NCI-H748 (cell line): Measurements from ENCODE around the gene AKR7A2.

Source experiments
- DNase-seq: peaks from one replicate; lab custom pipeline; 2025; ENCODE audit not compliant: unreplicated experiment; lab: John Stamatoyannopoulos, UW

Gene AKR7A2

DNA sequence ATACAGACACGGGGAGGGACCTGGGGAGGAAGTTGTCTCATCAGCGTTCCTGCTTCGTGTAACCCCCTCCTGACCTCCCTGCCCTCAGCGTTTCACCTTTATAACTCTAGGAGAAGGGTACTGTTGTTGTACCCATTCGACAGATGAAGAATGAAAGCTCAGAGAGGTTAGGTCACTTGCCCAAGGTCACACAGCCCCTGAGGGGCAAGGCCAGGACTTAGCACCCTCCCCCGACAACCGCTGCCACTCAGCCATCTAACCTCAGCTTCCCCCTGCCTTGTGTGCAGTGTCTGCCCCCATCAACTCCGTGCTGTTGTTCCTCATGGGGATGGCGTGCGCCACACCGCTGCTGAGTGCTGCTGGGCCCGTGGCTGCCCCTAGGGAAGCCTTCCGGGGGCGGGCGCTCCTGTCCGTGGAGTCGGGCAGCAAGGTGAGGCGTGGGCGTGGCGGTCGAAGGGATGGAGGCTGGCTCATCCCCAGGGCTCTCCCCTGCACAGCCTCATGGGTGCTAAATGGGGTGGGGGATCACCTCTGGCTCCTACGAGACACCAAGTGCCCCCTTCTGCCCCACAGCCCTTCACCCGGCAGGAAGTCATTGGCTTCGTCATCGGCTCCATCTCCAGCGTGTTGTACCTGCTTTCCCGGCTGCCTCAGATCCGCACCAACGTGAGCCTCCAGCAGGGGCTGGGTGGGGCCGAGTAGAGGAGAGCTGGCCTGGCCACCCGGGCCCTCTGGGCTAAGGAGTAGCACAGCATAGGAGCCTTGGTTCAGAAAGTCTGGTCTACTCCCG, 14.2 kb upstream of the AKR7A2 start:
- DNase-seq = no peak

DNA sequence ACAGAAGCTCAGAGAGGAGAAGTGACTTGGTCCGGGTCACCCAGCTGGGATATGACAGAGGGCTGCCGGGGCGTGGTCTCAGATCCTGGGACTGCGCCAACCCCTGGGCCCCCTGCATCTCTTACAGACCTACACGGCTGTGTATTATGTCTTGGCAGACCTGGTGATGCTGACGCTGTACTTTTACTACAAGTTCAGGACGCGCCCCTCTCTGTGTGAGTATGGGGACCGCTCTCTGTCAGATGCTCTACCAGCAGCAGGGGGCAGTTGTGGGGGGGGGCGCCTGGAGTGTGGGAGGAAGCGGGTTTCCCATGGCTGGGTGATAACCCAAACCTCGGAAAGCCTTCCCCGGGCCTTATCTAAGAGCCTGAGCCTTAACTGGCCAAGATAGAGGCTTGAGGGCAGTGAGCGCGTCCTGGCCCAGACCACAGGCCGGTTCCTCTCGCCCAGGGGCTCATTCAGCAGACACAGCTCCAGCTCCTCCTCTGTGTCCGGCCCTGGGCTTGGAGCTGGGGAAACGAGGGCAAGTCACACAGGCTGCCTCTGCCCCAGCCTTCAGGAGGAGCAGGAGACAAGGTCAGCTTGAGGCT, 13.5 kb upstream of the AKR7A2 start:
- DNase-seq = no peak

DNA sequence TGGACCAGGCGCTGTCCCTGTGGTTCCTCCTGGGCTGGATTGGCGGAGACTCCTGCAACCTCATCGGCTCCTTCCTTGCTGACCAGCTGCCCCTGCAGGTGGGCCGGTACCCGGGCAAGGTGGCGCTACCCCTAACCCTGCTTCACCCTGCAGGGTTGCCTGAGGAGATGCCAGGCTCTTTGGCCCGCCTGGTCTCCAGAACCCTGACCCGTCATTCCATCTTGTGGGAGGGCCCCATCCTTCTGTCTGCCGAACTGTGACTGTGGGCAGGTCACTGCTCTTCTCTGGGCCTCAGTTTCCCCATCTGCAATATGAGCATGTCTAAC, 12.7 kb upstream of the AKR7A2 start:
- no peak for DNase-seq

DNA sequence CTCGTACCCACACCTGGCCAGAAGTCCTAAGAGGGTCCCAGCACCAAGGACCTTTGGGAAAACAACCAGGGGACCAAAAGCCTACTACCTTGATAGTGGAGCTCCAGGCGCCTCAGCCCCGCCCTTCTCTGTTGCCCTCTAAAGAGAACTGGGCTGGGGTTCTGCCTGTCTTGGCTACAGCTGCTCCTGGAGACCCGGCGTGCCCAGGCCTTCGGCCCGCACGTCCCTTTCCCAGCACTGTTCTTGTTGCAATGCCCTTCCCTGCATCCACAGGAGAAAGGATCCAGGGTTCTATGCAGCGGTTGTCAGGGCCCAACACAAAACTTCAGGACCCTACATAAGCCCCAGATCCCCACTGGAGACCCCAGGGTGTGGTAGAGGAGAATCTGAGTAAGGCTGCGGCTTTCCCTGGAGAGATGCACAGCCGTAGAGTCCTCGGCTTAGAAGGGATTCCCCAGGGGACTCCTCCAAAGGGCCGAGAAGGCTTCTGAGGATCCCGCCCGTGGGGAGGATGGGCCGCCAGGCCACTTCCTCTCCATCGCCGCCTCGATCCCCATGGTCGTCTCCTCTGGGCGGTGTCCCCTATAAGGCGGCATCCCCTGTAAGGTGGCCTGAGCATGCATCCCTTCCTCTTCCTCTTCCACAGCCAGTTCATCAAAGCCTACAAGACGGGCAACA, 12.2 kb upstream of the AKR7A2 start:
- DNase-seq = no peak

DNA sequence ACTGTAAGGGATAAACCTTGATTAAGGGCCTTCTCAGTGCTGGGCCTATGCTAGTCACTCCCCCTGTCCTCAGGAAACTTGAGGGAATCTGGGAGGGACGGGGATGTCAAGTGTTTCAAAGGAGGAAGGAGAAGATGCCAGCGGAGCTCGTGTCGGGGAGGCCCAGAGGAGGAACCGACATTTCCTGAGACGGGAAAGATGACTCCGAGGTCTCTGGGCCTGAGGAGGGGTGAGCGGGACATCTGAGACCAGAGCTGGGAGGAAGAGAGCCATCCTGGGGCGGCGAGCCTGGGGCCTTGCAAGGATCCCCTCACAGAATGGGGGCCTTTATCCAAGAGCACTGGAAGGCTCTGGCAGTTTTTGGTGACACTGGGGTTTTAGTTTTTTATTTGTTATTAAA, 10.5 kb upstream of the AKR7A2 start:
- DNase-seq = no peak

DNA sequence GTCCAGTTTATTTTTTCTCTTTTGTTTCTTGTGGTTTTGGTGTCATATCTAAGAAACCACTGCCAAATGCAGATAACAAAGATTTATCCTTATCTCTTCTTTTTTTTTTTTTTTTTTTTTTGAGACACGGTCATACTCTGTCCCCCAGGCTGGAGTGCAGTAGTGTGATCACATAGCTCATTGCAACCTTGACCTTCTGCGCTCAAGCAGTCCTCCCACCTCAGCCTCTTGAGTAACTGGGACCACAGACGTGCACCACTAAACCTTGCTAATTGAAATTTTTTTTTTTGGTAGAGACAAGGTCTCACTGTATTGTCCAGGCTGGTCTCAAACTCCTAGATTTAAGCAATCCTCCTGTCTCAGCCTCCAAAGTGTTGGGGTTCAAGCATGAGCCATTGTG, 9.1 kb upstream of the AKR7A2 start:
- no peak for DNase-seq

DNA sequence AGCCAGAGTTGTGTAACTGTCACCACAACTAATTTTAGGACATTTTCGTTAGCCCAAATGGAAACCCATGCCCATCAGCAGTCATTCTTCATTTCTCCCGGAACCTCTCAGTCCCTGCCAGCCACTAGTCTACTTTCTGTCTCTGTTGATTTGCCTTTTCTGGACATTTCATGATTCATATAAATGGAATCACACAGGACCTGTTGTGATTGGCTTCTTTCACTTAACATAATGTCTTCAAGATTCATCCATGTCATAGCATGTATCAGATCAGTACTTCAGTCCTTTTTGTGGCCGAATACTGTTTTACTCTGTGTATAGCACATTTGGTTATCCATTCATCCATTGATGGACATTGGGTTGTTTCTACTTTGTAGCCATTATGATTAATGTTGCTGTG, 7.3 kb upstream of the AKR7A2 start:
- DNase-seq = no peak

DNA sequence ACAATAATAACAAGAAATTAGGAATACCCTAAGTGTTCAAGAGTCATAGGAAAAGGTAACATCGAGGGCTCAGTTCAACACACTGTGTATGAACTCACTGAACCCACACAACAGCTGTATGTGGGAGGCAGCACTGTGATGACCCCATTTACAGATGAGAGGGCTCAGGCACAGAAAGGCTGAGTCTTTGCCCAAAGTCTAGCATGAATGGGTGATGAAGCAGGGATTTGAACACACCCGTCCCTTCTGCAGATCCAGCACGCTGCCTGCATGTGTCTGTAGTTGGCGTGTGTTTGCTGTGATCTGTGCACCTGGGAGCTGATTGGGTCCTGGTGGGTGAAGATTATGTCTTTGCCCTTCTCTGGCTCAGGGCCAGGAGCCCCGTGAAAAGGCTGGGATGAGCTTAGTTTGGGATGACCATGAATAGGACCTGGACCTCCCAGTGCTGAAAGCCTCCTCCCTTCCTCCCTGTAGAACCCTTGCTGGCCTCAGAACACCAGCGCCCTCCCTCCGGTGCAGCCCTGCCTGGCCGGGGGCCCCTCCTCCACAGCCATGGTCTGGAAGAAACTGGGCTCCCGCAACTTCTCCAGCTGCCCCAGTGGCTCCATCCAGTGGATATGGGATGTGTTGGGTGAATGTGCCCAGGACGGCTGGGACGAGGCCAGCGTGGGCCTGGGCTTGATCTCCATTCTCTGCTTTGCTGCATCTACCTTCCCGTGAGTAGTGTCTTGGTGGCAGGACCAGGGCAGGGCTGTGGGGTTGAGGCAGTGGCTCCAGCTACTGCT, 5.4 kb upstream of the AKR7A2 start:
- DNase-seq = no peak

DNA sequence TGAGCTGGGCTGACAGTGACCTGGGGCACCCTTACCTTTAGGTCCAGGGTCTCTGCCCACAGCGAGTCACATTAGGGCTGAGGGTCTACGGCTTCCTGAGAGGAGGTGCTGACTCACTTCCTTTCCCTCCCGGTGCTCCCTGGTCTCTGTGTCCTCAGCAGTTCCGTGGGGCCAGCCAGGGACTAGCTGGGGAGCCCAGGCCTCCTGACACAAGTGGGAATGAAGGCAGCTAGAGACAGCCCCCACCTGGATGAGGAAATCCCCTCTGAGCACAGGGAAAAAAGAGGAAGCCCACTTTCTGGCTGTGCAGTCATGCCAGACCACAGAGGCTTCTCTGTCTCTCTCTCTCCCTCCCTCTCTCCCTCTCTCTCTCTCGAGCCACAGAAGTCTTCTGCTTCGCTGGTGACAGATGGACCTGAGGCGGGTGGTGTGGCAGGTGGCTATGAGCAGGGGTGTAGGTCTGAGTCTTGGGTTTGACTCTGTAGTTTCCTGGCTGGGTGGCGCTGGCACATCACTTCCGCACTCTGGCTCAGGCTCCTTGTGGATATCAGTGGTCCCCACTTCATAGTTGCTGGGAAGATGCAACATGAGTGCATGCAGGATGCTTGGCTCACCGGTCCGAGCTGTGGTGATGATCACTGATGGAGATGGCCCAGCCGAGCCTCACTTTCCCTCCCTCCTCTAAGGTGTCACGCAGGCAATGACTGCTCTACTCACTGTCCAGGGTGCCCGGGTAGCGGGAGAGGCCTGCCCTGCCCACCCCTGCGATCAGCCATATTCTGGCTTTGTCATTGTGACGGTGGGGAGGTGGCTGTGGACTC, 3.6 kb upstream of the AKR7A2 start:
- DNase-seq = no peak

DNA sequence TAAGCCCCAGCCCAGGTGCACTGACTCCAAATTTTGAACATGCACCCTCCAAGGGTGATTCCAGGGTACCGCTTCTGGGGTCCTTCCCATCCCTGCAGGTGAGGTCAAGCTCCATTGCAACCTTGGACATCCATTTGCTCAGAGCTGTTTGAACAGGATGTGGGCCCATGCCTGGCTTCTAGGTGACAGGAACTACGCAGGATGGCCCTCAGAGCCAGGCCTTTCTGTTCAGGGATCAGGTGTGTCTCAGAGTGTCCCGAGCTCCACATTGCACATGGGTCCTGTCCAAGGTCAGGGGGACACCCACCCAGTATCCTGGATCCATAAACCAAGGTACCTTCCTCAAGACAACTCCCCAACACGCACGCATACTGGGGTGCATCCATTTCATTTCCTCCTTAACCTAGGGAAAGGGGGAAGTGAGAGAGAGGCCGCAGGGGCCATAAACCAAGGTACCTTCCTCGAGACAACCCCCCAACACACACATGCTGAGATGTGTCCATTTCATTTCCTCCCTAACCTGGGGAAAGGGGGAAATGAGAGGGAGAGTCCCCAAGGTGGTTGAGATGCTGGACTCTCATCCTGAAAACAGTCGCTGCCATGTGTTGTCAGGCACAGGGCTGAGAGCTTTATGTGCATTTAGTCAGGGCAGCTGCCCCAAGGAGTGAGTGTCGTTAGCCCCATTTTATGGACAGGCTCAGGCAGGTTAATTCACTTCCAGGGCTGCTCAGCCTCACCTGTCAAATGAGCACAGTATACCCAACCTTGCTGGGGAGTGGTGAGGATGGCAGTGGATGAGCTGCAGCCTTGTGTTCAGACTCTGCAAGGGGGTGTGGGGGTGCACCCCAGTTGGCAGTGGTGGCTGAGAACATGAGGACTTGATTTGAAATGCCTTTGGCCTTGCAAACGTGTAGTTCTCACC, 2.3 kb upstream of the AKR7A2 start:
- DNase-seq = no peak

DNA sequence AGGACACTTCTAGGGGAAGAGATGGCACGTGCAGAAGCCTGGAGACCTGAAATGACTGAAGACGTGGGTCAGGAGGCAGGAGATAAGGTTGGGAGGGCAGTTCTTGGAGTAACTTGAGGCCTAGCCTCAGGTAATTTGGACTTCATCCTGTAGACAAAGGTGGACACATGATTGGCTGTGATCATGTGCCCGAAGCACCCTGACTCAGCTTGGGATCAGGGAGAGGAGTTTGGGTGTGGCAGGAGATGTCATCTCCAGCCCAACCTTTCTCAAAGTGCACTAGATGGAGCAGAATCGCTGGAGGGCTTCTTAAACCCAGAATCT, 1.7 kb upstream of the AKR7A2 start:
- DNase-seq = no peak

DNA sequence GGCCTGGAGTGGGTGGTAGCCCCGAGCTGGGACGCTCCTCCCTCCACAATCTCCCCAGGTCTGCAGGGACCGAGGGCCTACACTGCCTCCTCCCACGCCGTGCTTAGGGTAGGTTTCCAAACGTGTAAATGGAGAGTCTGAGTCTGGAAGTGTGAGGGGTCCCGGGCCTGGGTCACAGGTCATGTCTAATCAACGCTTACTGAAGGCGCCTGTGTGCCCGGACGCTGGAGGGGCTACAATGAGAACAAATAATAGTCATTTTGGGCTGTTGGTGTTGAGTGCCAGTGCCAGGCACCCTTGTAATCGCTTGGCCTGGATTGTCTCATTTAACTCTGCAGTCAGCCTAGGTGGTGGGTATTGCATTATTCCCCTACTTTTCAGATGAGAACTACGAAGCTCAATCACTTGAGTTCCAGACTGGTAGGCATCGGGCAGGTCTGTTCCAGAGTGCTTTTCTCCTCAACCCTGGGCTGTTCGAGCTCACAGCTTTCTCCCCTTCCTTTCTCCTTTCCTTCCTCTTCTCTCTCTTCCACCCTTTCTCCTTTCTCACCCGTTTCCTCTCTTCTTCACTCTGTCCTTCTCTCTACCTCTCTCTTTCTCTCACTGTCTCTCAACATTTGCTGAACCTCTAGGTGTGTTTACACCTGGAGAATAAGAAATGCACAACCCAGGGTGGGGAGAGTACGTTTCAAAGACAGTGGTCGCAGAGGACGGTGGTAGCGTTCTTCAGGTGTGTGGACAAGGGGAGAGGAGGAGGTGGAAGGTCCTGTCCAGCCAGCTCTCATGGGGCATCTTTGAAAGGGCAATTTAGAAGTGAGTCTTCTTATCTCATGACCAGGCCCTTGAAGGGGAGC, 1.1 kb upstream of the AKR7A2 start:
- no peak for DNase-seq

DNA sequence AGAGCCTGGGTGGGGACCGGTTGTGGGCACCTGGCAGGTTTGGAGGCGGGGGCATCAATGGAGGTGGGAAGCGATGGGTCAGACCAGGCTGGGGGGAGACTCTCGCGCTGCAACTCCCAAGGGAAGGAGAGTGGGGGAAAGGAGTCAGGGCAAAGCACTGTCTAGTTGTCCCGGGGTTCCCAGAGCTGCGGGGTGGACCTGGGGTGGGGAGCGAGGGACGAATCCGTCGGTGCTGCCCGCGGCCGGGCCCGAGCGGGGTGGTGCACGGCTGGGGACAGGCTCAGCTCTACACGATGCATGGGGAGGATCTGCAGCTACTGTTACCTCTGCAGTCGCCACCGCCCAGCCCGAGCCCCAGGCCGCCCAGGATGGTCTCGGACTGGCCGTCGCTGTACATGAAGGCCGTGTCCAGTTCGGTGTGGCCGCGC, 427 bp downstream of the AKR7A2 start:
- peak; percentile 68 for DNase-seq

DNA sequence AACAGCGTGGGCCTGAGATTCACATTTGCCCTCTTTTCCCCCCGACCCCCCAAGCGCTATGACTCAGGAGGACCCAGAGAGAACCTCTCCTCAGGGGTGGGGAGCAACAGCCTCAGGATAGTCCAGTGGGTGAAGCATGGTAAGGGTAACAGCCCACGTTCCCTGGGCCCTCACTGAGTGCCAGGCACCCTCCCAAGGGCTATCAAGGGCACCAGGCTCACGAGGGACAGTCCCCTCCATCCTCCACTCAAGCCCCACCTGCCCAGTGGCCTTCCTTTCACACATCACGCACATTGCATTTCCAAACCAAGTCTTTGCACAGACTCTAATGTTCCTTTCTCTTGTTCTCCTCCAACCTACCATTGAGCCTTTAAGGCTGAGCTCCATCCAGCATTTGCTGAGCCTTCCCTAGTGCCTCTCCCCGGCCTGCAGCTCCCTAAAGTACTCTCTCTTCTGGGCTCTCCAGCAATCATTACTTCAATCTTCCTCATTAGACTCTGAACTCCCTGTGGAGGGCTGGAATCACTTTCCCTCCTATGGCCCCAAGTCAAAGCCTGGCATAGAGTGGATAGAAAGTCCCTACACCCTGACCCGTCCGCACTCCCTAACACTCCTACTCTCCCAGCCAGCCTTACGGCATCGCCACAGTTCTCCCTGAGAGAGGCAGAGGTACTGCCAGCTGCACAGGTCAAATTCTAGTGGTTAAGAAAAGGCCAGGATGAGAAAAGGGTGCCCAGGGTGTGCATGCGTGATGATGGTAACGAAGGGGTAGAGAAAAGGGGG, 1.0 kb downstream of the AKR7A2 start:
- no peak for DNase-seq

DNA sequence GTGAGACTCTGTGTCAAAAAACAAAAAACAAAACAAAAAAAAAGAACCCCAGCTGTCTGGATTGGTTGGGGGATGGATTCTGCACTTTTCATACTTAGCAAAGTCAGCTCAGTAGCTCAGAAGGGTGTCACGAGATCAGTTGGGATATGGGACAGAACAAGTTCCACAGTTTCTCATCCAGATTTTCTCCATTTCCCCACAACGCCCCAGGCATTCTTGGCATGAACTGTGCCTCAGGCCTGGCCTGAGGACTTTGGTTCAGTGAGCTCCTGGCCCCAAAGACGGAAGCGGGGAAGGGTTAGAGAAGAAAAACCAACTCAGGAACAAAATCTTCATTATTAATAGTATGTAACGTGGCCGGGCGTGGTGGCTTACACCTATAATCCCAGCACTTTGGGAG, 1.9 kb downstream of the AKR7A2 start:
- no peak for DNase-seq

DNA sequence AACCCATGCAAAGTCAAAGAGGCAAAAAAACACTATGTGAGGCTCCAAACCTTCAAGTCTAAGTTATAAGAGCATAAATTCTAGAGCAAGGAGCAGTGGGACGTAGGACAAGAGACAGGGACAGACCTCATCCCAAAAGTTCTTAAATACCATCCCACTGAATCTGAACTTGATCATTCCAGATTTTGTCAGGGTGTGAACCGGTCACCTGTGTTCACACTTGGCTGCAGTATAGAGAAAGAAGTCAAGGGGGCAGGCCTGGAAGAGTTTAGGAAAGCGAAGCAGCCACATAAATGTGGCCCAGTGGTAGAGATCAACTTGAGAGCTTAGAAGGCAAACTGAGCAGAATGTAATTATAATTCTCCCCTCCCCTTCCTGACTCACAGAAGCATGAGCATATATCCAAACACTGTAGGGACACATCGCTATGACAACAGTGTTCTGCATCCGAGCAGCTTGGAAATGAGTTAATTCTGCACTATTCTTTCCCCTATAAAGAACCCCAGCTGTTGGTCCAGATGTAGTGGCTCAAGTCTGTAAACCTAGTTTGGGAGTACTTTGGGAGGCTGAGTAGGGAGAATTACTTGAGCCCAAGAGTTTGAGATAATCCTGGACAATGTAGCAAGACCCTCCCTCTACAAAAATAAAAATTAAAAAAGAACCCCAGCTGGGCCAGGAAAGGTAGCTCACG, 2.7 kb downstream of the AKR7A2 start:
- DNase-seq = no peak

DNA sequence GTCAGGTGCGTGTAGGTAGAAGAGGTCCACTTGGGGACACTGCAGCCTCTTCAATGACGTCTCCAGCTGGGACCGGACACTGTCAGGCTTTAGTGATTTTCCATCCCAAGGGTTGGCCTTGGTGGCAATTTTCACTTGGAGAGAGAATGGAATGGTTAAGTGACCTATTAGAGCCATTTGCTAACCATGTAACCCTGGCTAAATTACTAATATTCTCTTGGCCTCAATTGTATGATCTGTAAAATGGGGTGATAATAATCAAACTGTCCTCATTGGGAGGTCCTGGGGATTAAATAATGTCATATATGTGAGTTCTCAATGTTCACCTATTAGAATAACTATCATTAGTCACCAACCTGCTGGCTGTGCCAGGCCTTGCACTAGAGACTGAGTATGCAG, 3.4 kb downstream of the AKR7A2 start:
- DNase-seq = no peak
